GM21737 (cell line): ENCODE measurements around the gene ZNF521.

Experiments used
- ATAC-seq: cut with Tn5 transposase; IDR thresholded peaks from one replicate; pipeline ENCODE4 v1.9.1; 2021; ENCODE audit warnings: mild to moderate bottlenecking, moderate library complexity; ENCODE audit not compliant: unreplicated experiment

ZNF521 gene

GRCh38 chr18:25086876-25087275, 265.1 kb downstream of the ZNF521 start:
- ATAC-seq, result no peak

DNA sequence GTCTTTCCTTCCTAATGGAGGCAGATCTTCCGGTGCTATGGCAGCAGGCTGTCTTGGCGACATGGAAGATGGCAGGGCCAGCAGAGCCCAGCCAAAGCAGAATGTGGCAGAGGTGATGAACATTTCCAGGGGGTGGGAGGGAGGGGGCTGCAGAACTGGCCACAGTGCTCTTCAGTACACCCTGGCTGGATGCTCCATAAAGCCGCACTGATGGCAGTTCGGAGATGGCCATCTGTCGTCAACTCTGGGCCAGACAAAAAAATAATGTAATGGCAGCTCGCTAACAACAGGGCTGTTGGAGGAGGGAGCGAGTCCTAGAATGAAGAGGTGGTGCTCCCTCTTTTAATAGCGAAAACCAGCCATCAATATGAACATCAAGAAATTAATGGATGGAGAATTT, 271.0 kb downstream of the ZNF521 start:
- ATAC-seq, result no peak

DNA sequence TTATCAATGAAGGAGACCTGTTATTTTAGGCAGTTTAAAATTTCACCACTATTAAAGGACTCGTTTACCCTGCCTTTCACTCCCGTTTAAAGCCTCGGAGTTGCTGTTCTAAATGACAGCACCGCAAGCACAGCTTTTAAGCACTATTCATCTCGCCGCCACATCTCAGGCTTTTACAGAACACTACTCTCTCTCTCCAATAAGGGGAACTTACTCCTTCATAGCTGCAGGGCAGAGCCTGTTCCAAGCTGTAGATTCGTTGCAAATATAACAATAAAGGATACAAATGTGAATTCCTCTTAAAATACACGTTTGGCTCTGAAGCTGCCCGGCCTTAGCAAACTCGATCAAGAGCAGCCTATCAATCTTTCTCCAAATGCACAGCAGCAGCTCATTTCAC, 271.8 kb downstream of the ZNF521 start:
- no peak for ATAC-seq

- no peak for ATAC-seq
Measured at GRCh38 chr18:25077944-25078723, 273.8 kb downstream of the ZNF521 start.

DNA sequence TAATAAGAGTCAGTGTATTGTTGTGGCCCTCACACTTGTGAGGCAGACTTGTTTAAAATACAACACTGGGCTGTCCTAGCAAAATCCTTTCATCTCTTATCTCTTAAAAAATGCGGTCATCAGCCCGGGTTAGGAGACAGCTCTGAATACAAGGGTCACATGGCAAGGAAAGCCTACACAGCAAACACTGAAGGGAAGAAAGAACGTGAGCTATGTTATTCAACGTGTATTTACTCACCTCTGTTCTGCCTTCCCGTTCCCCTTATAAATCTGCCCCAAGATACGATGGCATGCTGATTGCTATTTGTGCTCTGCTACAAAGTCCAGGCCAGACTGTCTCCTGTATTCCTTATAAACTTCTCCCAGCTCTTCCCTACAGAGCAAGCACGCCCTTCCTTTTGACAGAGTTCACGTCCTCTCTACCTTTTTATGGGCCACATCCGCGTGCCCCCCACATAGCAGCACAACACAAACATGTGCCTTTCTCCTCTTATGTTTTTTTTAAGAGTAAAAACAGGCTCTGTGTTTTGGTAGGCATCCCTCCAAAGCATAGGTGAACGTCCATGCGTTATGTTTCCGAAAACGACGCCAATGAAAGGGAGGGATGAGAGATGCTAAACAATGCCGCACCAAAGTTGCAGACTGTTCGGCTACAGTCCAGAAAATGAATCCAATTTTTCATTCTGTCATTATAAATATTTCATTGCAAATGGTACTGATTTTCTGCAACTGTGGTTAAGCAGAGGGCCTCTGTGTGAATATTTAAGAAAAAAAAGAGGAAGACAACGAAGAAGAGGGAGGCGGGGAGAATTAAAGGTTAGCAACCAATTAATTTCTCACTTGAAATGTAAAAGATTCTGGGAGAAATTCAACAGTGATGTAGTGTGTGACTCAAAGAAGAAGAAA, 274.7 kb downstream of the ZNF521 start:
- ATAC-seq, result no peak

GRCh38 chr18:25075783-25076182, 276.2 kb downstream of the ZNF521 start:
- no peak for ATAC-seq

GRCh38 chr18:25075331-25075730, 276.6 kb downstream of the ZNF521 start:
- ATAC-seq, result no peak

DNA sequence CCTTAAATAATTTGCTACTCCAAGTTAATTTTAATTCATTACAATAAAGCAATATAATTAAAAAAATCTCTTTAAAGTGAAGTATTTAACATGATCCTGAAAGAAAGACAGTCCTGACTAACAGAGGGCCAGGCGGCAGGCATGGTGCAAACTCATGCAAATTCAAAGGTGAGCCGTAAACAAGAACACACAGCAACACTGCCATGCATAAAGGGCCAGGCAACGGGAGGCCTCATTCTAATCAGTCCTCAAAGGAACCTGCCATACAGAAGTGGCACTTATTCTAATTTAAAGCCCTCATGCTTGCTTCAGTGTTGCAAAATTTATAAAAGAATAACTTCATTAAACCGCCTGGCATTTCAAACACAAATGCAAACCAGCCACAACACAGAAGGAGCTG, 277.0 kb downstream of the ZNF521 start:
- no peak for ATAC-seq

DNA sequence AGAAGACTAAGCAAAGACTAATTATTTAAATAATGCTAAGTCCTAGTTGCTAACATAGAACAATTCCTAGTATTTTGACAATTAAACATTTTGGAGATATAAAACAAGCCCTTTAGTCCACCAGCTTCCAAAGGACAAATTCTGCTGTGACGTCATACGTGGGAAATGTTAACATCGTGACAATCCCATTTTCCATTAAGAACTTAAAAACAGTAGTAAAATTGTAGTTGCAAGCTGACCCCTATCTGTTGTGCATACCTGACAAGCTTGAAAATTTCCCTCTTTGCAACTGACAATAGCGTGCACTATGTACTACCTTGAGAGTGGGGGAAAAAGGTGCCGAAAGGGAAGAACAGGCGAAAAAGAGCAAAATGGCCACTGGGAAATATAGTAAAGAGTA, 279.8 kb downstream of the ZNF521 start:
- ATAC-seq, result no peak

DNA sequence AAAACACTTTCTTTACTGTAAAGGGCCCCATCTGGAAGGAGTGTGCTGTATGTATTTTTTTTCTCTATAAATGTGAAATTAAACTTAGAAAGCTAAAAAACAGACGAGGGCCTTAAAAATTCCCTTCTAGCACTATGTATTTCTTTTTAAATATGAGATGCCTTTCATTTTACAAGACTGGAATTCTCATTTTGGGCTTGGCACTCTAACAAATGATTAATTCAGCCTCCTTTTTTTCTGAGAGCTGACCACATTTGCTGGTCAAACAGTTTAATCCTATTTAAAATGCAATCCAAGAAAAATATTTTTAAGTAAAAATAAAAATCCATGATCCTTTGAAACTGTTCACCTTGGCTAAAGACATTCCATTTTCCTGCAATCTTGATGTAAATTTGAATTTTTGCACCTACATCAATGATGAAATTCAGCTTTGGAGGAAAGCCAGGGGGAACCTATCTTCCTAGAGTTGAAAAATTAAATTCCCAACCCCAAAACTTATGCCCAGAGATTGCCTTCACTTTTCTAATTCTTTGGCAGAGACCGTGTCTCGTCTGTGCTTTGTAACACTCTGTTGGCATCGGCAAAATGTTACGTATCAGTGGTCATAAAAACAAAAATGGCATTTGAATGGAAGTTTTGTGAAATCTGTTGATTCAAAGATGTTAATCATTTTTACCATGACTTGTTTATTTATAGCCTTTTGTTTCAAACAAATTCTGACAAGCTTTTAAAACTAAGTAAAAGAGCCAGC, 284.5 kb downstream of the ZNF521 start:
- ATAC-seq, result no peak

- ATAC-seq, result no peak
Measured at GRCh38 chr18:25066516-25066915, 285.4 kb downstream of the ZNF521 start.

DNA sequence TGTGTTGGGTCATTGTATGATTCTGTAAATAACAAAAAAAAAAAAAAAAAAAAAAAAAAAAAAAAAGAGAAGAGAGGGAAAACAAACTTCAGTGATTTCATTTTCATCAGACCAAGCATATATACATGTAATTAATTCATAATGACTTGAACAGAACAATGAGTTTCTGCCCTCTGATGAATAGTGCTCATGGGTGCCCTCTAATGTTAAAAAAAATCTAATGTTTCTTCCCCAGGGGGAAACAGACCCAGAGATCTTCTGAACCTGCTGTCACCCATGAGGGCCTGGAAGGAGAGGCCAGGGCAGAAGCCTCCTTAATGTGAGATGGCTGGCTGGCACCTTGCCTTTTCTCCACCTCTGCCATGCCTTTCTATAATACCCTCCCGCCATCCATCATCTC, 289.2 kb downstream of the ZNF521 start:
- no peak for ATAC-seq

DNA sequence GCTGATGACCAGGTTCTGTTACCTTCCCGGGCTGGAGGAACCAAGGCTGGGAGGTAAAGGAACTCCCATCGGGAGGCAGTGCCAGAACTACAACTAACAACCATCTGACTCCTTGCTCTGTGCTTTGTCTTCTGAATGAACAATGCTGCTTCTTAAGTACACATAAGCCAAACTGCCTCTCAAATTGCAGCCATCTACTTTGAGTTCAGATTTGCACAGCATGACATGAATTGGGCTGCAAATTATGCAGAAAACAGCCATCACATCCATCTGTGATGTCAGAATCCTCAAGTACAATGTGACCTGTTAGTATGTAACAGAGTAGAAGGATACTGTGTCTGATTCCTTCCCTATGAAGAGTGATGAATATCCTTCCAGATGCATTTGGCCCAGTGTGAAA, 290.6 kb downstream of the ZNF521 start:
- no peak for ATAC-seq

DNA sequence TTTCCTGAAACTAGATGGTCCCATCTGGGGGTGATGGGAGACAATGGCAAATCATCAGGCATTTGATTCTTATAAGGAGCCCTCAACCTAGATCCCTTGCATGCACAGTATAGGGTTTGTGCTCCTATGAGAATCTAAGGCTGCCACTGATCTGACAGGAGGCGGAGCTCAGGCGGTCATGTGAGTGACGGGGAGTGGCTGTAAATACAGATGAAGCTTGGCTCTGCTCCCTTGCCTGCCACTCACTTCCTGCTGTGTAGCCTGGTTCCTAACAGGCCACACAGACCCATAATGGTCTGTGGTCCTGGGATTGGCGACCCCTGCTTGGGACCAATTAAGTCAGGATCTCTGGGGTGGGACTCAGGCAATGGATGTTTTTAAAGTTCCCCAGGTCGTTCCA, 293.4 kb downstream of the ZNF521 start:
- ATAC-seq, result no peak

- no peak for ATAC-seq
Measured at GRCh38 chr18:25057491-25058050, 294.4 kb downstream of the ZNF521 start.

DNA sequence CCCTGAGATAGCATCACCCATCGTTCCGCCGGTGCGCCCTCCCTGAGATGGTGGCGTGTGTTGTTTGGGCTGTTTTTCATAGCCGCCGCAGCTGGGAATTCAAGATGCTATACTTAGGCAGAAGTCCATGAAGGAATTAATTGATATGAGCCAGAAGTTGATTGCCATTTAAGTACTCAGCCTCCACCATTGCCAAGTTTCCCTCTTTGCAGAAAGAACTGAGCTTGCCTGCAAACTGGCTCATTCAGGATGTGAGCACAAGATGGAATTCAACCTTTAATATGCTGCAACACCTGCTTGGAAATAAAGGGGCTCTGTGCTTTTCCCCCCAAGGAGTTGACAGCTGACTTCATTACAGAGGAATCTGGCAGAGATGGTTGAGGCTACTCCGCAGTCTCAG, 295.5 kb downstream of the ZNF521 start:
- no peak for ATAC-seq

DNA sequence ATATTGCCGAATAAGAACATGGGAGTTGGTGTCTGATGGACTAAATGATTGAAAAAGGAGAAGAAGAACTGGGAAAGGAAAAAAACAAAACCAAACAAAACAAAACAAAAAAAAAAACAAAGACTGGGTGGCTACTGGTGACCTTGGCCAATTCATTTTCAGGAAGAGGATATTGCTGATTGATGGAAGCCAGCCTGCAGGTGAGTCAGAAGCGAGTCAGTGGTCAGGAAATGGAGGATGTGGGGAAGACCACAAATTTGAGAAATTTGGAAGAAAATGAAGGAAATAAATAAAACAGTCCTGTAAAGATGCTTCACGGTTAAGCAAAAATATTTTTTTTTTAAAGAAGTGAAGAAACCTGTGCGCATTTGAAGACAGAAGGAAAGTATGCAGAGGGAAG, 296.9 kb downstream of the ZNF521 start:
- ATAC-seq, result no peak

DNA sequence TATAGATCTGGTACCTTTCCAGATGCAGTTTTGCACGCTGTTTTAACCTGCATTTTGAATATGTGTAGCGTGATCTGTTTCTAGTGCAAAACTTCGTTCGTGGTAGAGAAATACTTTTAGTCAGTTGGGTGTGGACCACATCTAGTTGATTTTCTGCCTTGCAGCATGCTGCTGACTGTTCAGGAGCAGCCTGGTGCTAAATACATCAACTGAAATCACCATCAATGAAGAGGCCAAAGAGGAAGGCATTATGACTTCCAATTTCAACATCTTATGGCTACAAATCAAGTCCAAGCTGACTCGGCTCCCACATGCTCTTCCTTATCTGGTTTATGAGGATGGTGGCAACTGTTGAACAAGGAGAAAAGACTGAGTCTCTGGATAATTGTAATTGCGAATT, 298.5 kb downstream of the ZNF521 start:
- no peak for ATAC-seq

DNA sequence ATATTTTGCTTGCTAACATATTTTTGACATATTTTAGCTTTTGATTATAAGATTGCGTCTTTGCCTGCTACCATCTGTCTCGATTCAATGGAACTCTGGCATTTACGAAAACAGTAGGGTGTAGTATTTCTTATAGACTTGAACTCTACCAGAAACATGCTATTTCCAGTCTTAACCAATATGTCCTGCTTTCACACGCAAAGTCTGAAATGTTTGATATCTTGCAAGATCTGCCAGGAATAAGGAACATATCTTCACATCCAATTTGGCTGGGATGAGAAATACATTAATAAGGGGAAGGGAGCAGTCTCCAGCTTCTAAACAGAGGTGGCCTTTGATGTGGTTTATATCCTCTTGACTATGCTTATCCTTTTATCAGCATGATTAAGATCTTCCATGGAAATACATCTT, 299.4 kb downstream of the ZNF521 start:
- no peak for ATAC-seq

DNA sequence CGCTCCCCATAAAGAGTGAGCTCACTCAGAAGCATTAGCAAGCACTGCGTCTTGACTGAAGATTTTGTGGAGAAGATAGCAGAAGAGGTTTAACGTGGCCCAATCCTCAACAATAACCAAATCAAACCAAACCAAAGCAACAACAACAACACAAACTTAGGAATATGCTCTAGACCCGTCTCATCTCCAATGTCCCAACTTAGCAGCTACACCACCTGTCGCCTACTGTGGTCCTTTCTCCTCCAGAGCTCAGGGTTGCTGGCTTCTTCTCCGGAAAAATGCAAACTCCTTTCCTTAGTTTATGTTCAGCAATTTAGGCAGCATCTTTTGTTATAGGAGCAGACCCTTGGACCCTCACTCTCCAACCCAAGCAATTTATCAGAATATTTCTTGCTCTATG, 301.4 kb downstream of the ZNF521 start:
- no peak for ATAC-seq

DNA sequence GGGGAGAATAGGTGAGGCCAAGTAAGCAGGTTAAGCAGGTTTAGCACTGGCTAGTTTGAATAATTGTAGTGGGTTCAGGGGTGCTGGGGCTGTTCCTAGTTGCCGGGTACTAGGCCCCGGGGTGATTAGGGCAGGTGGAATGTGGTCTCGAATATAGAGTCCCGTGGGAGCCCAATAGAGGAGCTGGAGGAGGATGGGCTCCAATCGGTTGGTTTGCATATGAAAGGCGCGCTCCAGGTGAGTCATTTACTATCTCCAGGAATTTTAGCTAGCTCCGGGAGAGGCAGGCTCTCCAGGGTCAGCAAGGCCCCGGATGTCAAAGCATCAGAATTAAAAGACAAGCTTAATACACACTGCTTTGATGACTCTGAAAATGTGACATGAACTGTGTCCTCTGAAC, 304.0 kb downstream of the ZNF521 start:
- ATAC-seq, result no peak
